Activated CD8-positive, alpha-beta T cell treated with anti-CD3 and anti-CD28 coated beads for 36 hours (primary cell): ENCODE data around the gene CATSPER1. TPM values are rescaled to one million over a fixed set of nuclear protein-coding genes. Genes with fewer than 3 reads are reported as not detected.
A peak's percentile ranks its signal among the peaks of the same experiment; 100 is the strongest.

Source experiments
- ATAC-seq: fragments of 200-7000 bp; cut with Tn5 transposase; one replicate; pipeline ENCODE4 v1.10.0; 2021; ENCODE audit warnings: mild to moderate bottlenecking, moderate library complexity
- CTCF ChIA-PET: fragments of 350-600 bp; sonication (Branson Sonifier 250); formaldehyde crosslinking; loops from one replicate; lab custom pipeline; 2021; ENCODE audit warnings: antibody characterized with exemption; lab: Charles Lee
- POLR2A ChIA-PET: fragments of 350-600 bp; sonication (Branson Sonifier 250); formaldehyde crosslinking; loops from one replicate; lab custom pipeline; 2021; ENCODE audit warnings: antibody characterized with exemption; lab: Charles Lee
- DNase-seq: peaks from one replicate; pipeline ENCODE4 v3.0.0-alpha.2; 2020
- H3K27ac Mint-ChIP-seq: one replicate; pipeline ENCODE4 v1.8.0; 2021; ENCODE audit warnings: mild to moderate bottlenecking, mixed read lengths
- H3K27me3 Mint-ChIP-seq: one replicate; pipeline ENCODE4 v1.8.0; 2021; ENCODE audit warnings: mixed read lengths
- H3K36me3 Mint-ChIP-seq: one replicate; pipeline ENCODE4 v1.8.0; 2021; ENCODE audit warnings: low read depth, mixed read lengths
- H3K4me1 Mint-ChIP-seq: one replicate; pipeline ENCODE4 v1.8.0; 2021; ENCODE audit warnings: low read depth, mixed read lengths
- H3K4me3 Mint-ChIP-seq: one replicate; pipeline ENCODE4 v1.8.0; 2021; ENCODE audit warnings: mild to moderate bottlenecking, moderate library complexity, mixed read lengths
- H3K9me3 Mint-ChIP-seq: one replicate; pipeline ENCODE4 v1.8.0; 2021; ENCODE audit warnings: mixed read lengths
- CTCF ChIP-seq: fragments of 200-600 bp; IDR thresholded peaks from one replicate; pipeline ENCODE4 v1.8.0; 2022; ENCODE audit warnings: antibody characterized with exemption, mild to moderate bottlenecking
- intact Hi-C: fragments of 100-400 bp; cut with micrococcal nuclease; formaldehyde crosslinking; loops from one replicate; pipeline ENCODE4 v1.10.0; 2022
- total RNA-seq, 2 experiments: library from RNA; stranded (reverse); gene quantifications; one replicate each; pipeline ENCODE4 v1.2.3, GENCODE V29; 2021

The CATSPER1 gene
- total RNA-seq, 2 experiments from 2014 or later, result not detected

- intact Hi-C loops, result no loop called here
- Mint-ChIP-seq H3K27ac (no peak overlapping the region), H3K4me1 (peaks cover 39% of the 10 kb centered on the region), H3K36me3 (peaks cover 74% of the 10 kb centered on the region), H3K9me3 (no peaks in the 10 kb centered on the region), H3K27me3 (no peaks in the 10 kb centered on the region), H3K4me3 (no peak overlapping the region)
- CTCF ChIA-PET, result interaction anchor here (7.7 to 9.9 kb wide), 2 partner anchors 10 to 11 kb away, joined by 60 to 133 read pairs; partner anchors contain the start of gene PACS1
- POLR2A ChIA-PET, result interaction anchor here (1.1 to 10.4 kb wide), 2 partner anchors 11 to 256 kb away, joined by 3 to 131 read pairs; partner anchors contain the start of gene PACS1
- TF ChIP-seq CTCF, result no peak
- no peak for ATAC-seq
- DNase-seq, result no peak
Observed at GRCh38 chr11:66056501-66056900, 30.2 kb upstream of the CATSPER1 start.

GRCh38 chr11:66055021-66055420, 28.7 kb upstream of the CATSPER1 start:
- H3K4me1 Mint-ChIP-seq, result peaks cover 34% of the 10 kb centered on the region
- no peak for TF ChIP-seq CTCF
- no peaks in the 10 kb centered on the region for H3K9me3 Mint-ChIP-seq
- intact Hi-C loops, result no loop called here
- ChIA-PET POLR2A (interaction anchor here (0.6 to 10.4 kb wide), 3 partner anchors 12 to 164 kb away, joined by 3 to 131 read pairs (median 6); partner anchors contain the start of gene PACS1), CTCF (interaction anchor here (7.7 to 9.9 kb wide), 2 partner anchors 10 to 12 kb away, joined by 60 to 133 read pairs; partner anchors contain the start of gene PACS1)
- DNase-seq (no peak), ATAC-seq (no peak)
- H3K4me3 Mint-ChIP-seq, result no peak overlapping the region
- H3K36me3 Mint-ChIP-seq, result peaks cover 59% of the 10 kb centered on the region
- peak overlapping the region; percentile 57 for H3K27ac Mint-ChIP-seq
- no peaks in the 10 kb centered on the region for H3K27me3 Mint-ChIP-seq

GRCh38 chr11:66052664-66052982, 26.3 kb upstream of the CATSPER1 start:
- Mint-ChIP-seq H3K4me3 (peak overlapping the region; percentile 94), H3K27me3 (peaks cover 7% of the 10 kb centered on the region), H3K9me3 (no peaks in the 10 kb centered on the region), H3K27ac (peak overlapping the region; percentile 92), H3K36me3 (peaks cover 40% of the 10 kb centered on the region), H3K4me1 (peaks cover 34% of the 10 kb centered on the region)
- ChIA-PET POLR2A (interaction anchor here (0.9 to 10.4 kb wide), 5 partner anchors 15 to 58 kb away, joined by 3 to 131 read pairs (median 7); partner anchors contain the start of genes BANF1, CST6, EIF1AD and PACS1), CTCF (interaction anchor here (0.7 to 9.9 kb wide), 7 partner anchors 7 to 207 kb away, joined by 3 to 133 read pairs (median 7); partner anchors contain the start of genes CCDC85B and PACS1)
- intact Hi-C loops, result no loop called here
- TF ChIP-seq CTCF, result no peak
- no peak for ATAC-seq
- DNase-seq, result no peak

- Mint-ChIP-seq H3K27me3 (peaks cover 7% of the 10 kb centered on the region), H3K4me1 (peaks cover 34% of the 10 kb centered on the region)
- intact Hi-C loops, result no loop called here
Observed at GRCh38 chr11:66051766-66052663, 25.7 kb upstream of the CATSPER1 start, which contains the start of gene SF3B2. Gene SF3B2 (plus strand): TSS chr11:66052364. CDS start chr11:66052385, 21 bp downstream.

More at GRCh38 chr11:66051766-66052663, 25.7 kb upstream of the CATSPER1 start, which contains the start of gene SF3B2:
- Mint-ChIP-seq H3K27ac (peak within 1 kb of the TSS; percentile 92), H3K36me3 (peaks cover 34% of the 10 kb centered on the region), H3K4me3 (peak within 1 kb of the TSS; percentile 94), H3K9me3 (no peaks in the 10 kb centered on the region)
- no peak for TF ChIP-seq CTCF
- peak; percentile 98 for DNase-seq
- ChIA-PET POLR2A (interaction anchor here (0.6 to 10.4 kb wide), 7 partner anchors 15 to 135 kb away, joined by 3 to 131 read pairs (median 7); partner anchors contain the start of genes BANF1, CST6, EIF1AD and PACS1), CTCF (interaction anchor here (0.7 to 9.9 kb wide), 8 partner anchors 7 to 341 kb away, joined by 3 to 133 read pairs (median 8); partner anchors contain the start of genes CCDC85B and PACS1)
- peak; percentile 99 for ATAC-seq
